Stimulated activated CD8-positive, alpha-beta memory T cell treated with anti-CD3 and anti-CD28 coated beads, Interleukin-12 subunit alpha, Interleukin-12 subunit beta, amount 100 ng/mL, for 1 hour (primary cell): ENCODE results near the gene SPATA12.
"Not testable (repeated sequence)": the region's sequence is repeated elsewhere in the genome, so short reads cannot be mapped to it uniquely, and the experiment has no call there.

Source experiments
- DNase-seq: peaks from one replicate; pipeline ENCODE4 v3.0.0-alpha.2; 2020; ENCODE audit warnings: low read depth

SPATA12 gene

GRCh38 chr3:57083266-57083995, 23.0 kb downstream of the SPATA12 start:
- not testable (repeated sequence) for DNase-seq

- DNase-seq, result no peak
Measured at GRCh38 chr3:57085211-57085610, 24.7 kb downstream of the SPATA12 start.

GRCh38 chr3:57086201-57086600, 25.7 kb downstream of the SPATA12 start:
- no peak for DNase-seq

- DNase-seq, result no peak
Measured at GRCh38 chr3:57087361-57088092, 27.1 kb downstream of the SPATA12 start.

DNA sequence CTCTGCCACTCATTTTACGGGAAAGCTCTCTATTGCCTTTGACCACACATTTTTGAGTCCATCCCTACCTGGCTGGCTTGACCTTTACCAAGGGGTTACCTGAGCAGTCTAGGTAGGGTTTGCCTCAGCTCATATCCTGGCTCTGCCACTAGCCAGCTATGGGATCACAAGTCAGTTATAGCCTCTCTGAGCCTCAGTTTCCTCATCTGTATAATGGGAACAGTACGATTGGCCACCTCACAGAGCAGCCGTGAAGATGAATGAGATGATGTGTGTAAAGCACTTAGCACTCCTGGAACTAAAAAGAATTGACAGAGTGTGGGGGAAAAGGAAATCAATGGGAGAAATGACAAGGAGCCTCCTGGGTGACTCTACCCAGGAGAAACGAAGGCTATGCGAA, 28.0 kb downstream of the SPATA12 start:
- no peak for DNase-seq

DNA sequence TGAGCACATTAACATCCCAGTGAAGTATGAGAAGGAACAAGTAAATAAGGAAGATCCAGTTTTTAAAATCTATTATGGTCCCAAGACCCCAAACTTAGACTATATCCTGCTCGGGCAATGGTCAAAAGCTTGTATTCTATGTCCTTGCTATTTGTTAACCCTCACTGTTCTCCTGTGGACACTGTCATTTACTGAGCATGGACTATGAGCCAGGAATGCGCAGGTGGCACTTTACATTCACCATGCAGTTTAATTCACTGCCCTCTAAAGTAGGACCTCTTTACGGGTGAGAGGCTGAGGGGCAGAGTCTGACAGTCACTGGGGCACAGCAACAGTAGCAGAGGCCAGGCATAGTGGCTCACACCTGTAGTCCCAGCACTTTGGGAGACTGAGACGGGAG, 28.6 kb downstream of the SPATA12 start:
- DNase-seq, result no peak

- DNase-seq, result no peak
Measured at GRCh38 chr3:57091521-57092273, 31.2 kb downstream of the SPATA12 start.

DNA sequence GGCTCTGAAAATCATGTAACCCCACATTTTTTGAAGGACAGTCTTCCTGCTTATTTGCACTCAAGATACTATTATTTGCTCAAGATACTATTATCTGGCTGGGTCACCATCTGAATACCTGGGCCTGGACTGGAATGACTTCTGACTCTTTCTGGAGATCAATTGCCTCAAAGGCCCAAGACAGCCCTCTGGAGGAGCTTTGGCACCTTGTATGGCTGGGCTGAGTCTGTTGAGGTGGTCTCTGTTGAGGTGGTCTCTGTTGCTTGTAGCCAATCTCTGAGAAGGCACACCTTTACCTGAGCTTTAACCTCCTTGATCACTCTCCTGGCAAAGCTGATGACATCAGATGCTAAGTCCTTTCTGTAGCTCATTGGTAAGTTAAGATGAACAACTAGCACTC, 33.0 kb downstream of the SPATA12 start:
- no peak for DNase-seq

GRCh38 chr3:57093971-57094535, 33.6 kb downstream of the SPATA12 start:
- DNase-seq, result no peak

- DNase-seq, result no peak
Measured at GRCh38 chr3:57094575-57094974, 34.1 kb downstream of the SPATA12 start.

DNA sequence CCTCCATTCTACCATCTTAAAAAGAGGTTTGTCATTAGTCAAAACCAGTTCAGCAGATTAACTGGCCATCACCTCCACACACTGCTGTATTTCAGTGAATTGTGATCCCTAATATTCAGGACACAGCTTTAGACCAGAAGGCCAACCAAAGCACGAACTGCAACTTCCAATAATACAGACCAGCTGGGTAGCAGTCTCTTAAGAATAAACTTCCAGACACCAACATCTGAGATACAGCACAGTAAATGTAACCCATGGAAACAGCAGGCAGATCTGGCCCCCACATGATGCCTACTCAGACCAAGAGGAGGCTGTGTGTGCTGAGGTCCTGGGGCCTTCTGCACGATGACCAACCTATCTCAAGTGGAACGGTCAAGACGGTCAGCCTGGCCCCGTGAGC, 34.9 kb downstream of the SPATA12 start:
- no peak for DNase-seq

DNA sequence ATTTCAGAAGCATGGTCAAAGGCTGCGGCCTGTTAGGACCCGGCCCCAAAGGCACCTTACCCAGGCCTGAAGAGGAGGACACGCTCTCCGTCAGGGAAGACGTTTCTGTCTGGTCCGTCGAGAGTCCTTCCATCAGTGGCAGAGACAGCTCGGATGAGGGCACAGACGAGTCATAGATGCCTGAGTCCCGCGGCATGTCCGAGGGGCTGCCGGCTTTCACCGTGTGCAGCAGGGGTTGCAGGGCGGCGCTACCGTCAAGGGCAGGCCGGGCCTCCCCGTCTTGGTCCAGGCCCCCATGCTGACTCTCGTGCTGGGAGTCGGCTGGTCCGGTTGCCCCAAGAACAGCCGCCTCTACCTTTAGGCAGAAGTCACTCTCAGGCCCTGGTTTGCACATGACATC, 37.1 kb downstream of the SPATA12 start:
- DNase-seq, result no peak

DNA sequence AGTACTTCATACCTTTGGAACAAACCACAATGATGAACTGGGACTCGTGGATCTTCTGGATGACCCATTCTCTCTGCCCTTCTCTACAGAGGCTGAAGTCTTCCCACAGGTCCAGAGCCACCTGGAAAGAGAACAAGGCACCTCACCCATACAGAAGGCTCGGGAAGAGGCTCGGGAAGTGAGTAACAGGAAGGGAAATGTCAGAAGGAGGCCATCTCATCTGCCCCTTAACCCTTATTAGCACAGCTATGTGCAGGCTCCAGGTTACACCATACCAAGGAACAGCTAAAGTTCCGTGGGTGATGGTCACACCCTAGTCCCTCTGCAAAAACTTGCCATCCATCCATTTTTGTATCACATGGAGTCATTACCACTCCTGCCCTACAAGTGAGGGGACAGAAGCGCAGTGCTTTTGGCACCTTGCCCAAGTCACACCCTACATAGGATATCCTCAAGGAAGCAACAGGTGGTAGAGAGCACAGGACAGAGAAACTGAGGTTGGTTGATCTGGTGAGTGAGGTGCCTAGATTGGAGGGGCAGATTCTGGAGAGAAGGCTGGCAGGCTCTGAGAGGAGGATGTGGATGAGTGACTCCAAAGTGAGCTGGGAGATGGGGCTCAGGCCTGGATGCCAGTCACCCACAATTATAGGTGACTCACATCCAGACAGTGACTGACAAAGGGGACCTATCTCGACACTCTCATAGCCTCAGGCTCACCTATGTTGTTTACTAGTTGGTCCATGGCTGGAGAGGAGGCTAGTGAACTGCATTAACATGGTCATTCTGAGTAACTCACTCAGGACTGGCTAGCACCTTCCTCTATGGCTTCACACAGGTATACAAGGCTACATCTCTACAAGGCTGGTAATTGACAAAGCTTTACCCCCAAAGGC, 38.2 kb downstream of the SPATA12 start:
- no peak for DNase-seq

DNA sequence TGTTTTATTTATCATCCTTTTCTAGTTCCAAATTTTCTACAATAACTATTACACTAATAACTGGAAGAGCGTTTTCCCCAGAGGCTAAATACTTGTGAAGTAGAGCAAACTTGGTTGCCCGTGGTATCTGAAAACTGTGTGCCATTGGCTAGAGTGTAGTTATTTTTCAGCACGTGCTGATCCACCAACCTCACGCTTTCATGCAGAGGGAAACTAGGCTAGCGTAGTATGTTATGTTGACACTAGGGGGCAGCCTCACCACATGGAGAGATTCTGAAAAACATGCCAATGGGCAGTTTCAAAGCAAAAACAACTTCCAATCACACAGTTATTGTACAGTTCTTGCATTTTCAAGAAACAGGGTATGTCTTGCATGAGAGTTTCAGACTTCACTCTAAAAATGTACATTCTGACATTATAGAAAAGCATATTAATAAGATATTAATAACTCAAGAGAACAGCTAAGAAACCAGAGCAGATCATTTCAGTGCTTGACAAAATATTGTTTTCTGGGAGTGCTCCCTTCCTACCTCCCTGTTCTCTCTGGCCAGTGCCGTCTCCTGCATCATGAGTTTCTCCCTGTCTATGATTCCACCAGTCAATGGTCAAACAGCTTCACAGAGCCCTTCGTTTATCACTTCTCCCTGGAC, 39.7 kb downstream of the SPATA12 start:
- DNase-seq, result peak; percentile 26

GRCh38 chr3:57105585-57105984, 45.1 kb downstream of the SPATA12 start:
- no peak for DNase-seq

- DNase-seq, result no peak
Measured at GRCh38 chr3:57108684-57109083, 48.2 kb downstream of the SPATA12 start.

DNA sequence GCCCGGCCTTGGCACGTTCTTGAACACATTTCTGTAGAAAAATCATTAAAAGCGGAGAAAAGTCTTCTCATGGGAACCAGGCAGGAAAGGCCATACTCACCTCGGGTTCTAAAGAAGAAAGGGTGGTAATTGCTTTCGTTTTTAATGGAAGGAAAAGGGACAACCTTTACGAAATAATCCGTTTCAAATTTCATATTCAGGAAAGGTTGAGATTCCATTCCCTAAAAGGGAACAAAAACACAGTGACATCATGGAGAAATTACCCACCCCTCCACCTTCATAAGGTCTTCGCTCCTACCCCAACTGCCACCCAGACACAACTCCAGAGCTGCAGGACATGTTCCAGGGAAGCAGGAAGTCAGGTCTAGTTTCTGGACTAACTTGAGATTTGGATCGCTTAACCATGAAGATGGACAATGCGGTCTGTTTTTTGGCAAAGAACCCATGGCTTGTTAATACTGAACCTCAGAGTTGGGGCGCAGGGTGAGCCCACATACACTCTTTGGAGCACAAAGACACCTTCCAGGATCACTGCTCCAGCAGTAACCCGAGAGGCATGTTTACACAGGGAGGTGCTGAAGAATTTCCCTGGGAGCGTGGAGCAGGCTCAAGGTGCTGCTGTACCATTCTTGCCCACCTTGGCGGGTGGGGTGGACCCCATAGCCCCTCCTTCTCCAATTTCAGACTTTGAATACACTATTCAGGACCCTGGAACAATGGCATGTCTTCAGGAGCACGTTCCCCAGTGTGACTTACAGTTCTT, 49.2 kb downstream of the SPATA12 start:
- DNase-seq, result no peak

DNA sequence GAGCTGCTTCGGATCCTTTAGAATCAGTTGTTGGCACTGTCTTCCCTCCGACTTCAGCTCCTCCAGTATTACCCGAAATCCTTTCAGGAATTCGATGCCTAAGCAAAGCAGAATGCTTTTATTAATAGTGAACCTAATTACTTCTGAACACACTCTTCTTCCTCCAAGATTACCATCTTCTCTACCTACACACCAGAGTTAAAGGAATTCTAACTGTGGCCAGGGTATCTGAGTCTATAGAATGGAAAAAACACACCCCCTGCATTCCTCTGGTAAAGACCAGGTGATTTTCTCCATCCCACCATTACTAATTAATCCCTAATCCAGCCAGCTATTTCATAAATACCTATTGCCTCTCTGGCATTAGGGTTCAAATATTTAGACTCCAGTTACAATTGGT, 49.8 kb downstream of the SPATA12 start:
- no peak for DNase-seq

GRCh38 chr3:57110798-57111197, 50.3 kb downstream of the SPATA12 start:
- DNase-seq, result no peak

GRCh38 chr3:57112206-57112605, 51.7 kb downstream of the SPATA12 start:
- no peak for DNase-seq
